Stimulated activated CD4-positive, alpha-beta T cell treated with anti-CD3 and anti-CD28 coated beads, Interleukin-15, amount 100 ng/mL, for 48 hours (primary cell): ENCODE data around the gene MAP3K10.

ENCODE experiments used
- DNase-seq, 2 donors: peaks; one replicate each; pipeline ENCODE4 v3.0.0-alpha.2; 2020; ENCODE audit warnings: low read depth in 2 of 2

Gene MAP3K10

DNA sequence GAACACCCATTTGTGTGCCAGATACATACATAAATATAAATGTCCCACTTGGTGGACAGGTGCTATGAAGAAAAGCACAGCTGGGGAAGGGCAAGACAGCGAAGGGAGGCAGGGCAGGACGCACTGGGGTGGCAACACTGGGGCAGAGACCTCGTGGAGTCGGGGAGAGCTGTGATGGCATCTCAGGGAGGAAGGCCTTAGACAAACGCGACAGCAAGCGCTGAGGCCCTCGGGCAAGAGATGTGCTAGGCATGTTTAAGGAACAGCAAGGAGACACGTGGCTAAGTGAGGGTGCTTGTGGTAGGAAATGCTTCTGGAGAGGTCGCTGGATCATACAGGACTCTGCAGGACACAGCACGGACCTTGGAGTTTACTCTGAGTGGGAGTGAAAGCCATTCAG is 58.6 kb downstream of the MAP3K10 start:
- DNase-seq, result no peak

DNA sequence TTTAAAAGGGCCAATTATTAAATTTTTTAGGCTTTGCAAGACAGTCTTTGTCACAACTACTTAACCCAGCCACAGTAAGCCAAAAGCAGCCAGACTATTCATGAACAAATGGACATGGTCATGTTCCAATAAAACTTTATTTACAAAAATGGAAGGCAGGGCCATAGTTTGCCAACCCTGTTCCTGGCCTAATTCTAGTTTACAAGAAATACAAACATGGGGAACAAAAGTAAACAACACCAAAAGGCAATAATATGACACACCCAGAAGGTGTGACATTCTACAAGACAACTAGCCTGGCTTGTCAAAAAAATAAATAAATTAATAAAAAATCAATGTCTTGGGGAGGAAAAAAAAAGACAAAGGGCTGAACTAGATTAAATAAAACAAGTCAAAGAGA is 60.0 kb downstream of the MAP3K10 start:
- no peak for DNase-seq

DNA sequence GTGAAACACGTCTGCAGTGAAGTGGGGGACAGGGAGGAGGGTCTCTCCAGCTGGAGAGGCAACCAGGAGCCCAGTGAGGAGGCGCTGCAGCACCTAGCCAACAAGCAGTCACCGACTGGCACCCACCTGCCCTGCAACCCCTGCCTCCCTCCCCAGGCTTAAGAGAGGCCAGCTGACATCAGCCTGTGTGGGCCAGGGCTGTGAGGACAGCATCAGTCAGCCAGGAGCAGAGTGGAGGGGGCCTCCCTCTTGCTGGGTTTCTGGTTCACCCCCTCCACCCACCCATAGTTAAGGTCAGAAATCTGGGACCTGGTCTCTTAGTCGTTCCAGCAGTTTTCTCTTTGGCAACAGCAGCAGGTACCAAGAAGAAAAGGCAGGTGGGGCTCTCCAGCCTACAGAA is 60.8 kb downstream of the MAP3K10 start:
- no peak for DNase-seq

DNA sequence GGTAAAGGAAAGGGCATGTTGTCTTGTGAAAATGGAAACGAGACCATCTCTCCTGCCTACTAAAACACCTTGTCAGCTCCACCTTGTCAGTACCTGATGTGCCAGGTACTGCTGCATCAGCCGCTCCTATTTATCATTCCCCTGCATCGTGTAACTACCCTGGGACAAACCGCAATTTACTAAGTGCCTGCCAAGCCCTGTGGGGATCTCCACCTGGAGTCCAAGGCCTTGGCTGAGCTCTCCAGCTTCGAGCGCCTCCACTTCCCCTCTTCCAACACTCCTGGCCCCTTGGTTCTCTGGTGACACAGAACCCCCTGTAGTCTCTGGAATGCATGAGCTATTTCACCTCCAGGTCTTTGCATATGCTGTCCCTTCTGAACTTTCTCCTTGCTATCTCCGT is 61.2 kb downstream of the MAP3K10 start:
- DNase-seq, result no peak

DNA sequence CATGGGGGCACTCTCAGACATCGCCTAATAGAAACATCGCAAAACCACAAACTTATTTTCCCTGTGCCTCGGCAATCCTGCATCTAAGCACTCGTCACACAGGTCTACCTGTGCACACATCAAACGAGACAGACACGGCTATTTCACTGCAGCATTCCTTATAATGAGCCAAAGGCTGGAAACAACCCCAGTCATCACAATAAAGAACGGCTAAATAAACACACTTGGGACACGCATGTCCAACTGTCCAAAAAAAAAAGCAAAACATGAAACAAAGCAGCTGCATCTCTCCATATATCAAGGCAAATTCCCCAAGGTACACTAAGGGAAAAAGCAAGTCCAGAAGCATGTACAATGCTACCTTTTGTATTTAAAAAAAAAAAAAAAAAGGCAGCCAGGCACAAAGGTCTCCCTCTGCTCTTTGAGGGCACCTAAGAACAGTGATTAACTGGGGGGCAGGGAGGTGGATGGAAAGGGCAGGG is 62.4 kb downstream of the MAP3K10 start:
- no peak for DNase-seq

DNA sequence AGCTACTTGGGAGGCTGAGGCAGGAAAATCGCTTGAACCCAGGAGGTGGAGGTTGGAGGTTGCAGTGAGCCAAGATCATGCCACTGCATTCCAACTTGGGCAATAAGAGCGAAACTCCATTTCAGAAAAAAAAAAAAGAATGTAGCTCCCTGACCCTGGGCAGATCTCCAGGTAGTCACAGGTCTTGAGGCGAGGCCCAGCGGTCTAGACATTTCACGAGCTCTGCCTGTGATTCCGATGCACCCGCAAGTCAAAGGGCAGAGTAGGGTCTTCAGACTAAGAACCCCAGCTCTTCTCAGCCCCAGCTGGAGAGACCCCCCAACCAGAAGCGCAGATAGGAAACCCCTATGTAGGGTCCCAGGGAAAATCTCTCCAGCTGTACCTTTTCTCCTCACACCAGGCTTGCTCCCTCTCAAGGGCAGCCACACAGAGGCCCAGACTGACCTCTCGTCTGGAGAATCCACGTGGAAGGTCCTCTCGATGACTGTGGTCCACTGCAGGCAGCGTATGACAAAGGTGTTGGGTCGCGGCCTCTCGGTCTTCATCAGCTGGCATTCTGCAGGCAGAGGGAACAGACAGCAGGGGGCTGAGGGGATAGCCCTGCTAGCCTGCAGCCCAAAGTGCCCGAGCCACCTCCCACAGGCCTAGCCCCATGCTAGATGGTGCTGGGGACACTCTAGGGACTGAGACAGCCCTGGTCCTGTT is 63.6 kb downstream of the MAP3K10 start:
- DNase-seq, result no peak

DNA sequence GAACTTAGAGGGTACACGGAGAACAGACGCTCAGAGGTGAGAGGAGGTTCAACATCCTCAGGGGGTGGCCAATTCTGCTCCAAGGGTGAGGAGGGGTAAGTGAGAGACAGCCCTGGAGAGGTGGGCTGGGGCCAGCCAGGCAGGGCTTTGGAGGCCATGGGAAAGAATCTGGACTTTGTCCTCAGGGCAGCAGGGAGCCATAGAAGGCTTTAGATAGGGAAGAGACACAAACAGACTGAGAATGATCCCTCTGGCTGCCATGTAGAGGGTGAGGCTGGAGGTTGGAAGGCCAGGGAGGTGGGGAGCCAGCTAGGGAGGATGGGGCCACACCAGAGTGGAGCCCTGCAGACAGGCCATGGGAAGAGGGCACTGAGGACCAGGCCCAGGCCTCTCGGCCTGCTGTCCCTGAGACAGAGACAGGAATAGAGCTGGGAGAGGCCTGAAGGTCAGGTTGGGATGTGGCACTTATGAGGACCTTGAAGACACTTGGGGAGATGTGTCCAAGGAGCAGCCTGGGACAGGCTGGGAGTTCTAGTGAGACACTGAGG is 64.5 kb downstream of the MAP3K10 start:
- no peak for DNase-seq

DNA sequence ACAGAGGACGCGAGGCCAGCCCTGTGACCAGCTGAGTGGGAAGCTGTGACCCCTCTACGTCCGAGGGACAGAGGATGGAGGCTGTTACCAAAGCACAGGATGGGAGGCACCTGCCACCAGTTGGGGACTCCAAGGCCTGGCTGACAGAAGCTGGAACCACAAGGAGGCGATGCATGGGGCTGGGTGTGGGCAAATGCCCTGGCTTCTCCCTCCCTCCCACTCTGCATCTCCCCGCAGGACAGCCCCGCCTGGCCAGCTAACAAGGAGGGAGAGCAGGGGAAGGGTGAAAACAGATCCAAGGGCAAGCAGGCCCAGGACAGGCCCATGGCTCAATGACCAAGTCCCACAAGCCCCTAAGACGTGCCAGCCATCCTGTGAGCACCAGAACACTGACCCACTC is 65.3 kb downstream of the MAP3K10 start:
- no peak for DNase-seq

DNA sequence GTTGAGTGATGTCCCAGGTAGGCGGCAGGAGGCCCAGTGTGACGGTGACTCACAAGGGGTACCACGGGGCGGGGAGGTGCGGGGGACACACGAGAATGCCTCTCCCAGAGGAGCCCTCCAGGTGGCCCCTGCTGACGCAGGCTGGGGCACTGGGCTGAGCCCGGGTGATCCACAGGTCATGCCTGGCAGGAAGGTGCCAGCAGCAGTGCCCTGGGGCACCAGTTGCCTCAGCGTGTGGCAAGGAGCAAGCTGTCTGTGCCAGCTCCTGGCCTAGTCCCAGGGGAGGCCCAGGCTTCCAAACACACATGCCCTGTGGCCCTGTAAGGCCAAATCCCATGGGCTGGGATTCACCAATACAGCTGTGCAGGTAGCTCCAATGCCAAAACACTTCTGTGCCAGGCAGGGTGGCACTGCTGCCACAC is 65.9 kb downstream of the MAP3K10 start:
- no peak for DNase-seq

DNA sequence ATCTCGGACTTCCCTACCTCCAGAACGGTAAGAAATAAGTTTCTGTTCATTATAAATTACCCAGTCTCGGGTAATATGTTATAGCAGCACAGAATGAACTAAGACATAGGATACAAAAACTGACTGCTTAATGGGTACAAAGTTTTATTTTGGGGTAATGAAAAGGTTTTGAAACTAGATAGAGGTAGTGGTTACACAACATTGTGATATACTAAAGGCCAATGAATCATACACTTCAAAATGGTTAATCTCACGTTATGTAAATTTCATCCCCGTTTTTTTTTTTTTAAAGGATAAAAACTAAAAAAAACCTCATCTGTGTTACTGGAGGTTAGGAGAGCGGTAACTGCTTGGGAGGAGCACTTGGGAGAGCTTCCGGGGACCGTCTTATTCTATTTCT is 70.4 kb downstream of the MAP3K10 start:
- no peak for DNase-seq

DNA sequence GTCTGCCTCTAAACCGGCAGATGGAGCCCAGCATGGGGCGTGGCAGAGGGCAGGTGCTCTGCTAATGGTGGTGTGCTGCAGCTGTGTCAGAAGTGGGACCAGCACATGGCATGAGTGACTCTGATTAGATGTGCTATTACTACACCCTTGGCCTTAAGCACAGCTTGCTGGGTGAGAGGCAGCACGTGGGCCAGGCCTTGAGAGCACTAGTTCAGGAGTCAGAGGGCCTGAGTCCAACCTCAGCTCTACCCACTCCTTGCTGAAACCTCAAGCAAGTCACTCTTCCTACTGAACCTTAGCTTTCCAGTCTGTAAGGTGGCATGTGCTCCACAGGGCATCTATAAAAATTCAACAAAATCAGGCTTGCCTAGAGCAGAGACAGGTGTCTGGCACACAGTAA is 71.2 kb downstream of the MAP3K10 start:
- no peak for DNase-seq

DNA sequence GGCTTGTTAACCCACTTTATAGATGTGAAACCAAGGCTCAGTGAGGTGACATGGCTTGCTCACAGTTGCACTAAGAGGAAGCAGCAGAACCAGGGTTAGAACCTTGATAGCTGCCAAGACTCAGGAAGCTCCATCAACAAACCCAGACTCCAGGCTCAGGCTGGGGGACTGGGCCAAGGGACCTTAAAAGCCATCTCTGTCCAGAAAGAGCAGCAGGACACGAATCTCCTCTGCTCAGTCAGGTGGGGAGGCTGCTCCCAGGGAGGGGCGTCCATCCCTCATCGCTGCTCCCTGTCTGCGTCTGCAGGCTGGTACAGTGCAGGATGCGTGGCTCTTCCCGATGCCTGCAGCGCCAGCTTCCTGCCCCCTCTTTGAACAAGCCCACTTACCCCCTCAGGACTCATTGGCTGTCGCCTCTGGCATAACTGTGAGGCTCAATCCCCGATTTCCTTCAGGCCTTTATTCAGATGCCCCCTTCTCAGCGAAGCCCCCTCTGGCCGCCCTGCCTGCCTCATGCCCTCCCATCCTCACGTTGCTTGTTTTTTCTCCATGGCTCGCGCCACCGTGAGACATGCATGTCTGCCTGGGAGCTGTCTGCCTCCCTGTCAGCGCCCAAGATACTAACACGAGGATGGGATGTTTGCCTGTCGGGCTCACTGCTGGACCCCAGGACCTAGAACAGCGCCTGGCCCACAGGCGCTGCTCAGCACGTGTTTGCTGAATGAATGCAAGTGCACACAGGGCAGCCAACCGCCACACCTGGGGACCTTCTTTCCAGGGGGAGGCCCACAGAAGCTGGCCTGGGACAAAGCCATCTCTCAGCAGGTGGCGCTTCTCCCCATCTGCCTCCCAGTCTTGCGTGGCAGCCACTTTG is 72.5 kb downstream of the MAP3K10 start:
- DNase-seq, result no peak

DNA sequence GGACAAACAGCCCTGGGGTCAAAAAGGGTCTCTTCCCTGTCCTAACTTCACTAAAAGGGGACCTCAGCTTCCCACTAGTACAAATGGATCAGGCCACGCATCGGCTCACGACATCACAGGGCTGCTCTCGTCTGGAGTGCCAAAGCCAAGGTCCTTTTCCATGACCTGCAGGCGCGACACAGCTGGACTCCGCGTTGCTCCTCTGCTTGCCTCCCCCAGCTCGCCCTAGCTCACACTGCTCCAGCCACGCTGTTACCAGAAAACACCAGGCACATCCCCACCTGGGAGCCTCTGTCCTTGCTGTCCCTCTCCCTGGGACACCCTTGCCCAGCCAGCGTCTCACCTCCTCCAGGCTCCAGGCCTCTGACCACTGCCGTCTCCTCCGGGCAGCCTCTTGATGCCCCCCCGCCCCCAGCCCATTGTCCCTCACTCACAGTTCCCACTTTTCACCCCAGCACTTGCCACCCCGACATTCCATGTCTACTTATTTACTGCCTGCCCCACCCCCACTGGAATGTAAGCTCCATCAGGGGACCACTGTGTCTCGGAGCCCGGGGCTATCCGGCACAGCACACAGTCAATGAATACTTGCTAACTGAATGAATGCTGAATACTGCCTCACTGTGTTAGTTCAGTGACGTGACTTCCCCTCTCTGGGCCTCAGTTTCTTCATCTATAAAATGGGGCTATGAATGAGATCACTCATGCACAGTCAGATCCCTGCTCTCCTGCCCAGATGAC is 73.3 kb downstream of the MAP3K10 start:
- no peak for DNase-seq
